HepG2 (cell line): ENCODE data around the gene C9orf40. TPM values are rescaled to one million over a fixed set of nuclear protein-coding genes. Genes with fewer than 3 reads are reported as not detected.

Experiments used
- ADNP ChIP-seq: sonication (generic); formaldehyde crosslinking; IDR thresholded peaks from 2 replicates; pipeline ENCODE4 v1.4.0; 2020; ENCODE audit warnings: missing genetic modification reagents
- BCL6 ChIP-seq: IDR thresholded peaks from 2 replicates; pipeline ENCODE4 v1.6.1; 2016; ENCODE audit warnings: missing genetic modification reagents, missing compliant biosample characterization
- CREB1 ChIP-seq, 2 experiments: fragments of 450-650 bp in 1 of 2; IDR thresholded peaks; 2 replicates each; pipeline ENCODE4 v1.6.1; 2016 to 2017; ENCODE audit warnings: control low read depth in 1 of 2, mild to moderate bottlenecking in 1 of 2, missing compliant biosample characterization in 1 of 2, missing genetic modification characterization in 1 of 2
- EEA1 ChIP-seq: sonication (generic); formaldehyde crosslinking; IDR thresholded peaks from 2 replicates; pipeline ENCODE4 v1.5.1; 2020; ENCODE audit warnings: mild to moderate bottlenecking, missing genetic modification reagents, borderline replicate concordance
- KDM1A ChIP-seq: IDR thresholded peaks from 2 replicates; pipeline ENCODE4 v1.6.1; 2016; ENCODE audit warnings: missing compliant biosample characterization
- KLF12 ChIP-seq: sonication (generic); formaldehyde crosslinking; IDR thresholded peaks from 2 replicates; pipeline ENCODE4 v1.4.0; 2020; ENCODE audit warnings: missing genetic modification reagents, borderline replicate concordance
- POLR2AphosphoS2 ChIP-seq: IDR thresholded peaks from 2 replicates; pipeline ENCODE4 v1.6.1; 2011; ENCODE audit warnings: low read depth, low read length, improper control_type of control experiment
- RELA ChIP-seq: sonication (generic); formaldehyde crosslinking; IDR thresholded peaks from 2 replicates; pipeline ENCODE4 v1.4.0; 2020; ENCODE audit warnings: missing genetic modification reagents
- ZFX ChIP-seq: sonication (generic); formaldehyde crosslinking; IDR thresholded peaks from 2 replicates; pipeline ENCODE4 v1.4.0; 2020; ENCODE audit warnings: mild to moderate bottlenecking, low read depth, missing genetic modification reagents, moderate library complexity
- ZNF121 ChIP-seq: sonication (generic); formaldehyde crosslinking; IDR thresholded peaks from 2 replicates; pipeline ENCODE4 v1.5.0; 2020; ENCODE audit warnings: mild to moderate bottlenecking, missing genetic modification reagents
- ZNF44 ChIP-seq: sonication (generic); formaldehyde crosslinking; IDR thresholded peaks from 2 replicates; pipeline ENCODE4 v1.5.1; 2020; ENCODE audit warnings: mild to moderate bottlenecking, missing genetic modification reagents
- polyA plus RNA-seq, 8 experiments: library from polyadenylated mRNA; depleted of rRNA in 3 of 8; stranded (reverse) in 7 of 8; unstranded in 1 of 8; fragments of >200 nt; fragmentation: Illumina TruSeq in 4 of 8; extraction: Trizol in 4 of 8; gene quantifications; 2 replicates each; pipeline versions ENCODE4 v1.2.1 to v1.2.3, GENCODE V29; 2011 to 2016; ENCODE audit warnings: low read depth in 4 of 8, missing spikeins in 1 of 8, mixed read lengths in 1 of 8; ENCODE audit not compliant: insufficient read depth in 1 of 8
- total RNA-seq, 5 experiments: library from RNA; depleted of rRNA; stranded (reverse); fragments of >200 nt; fragmentation: Illumina TruSeq; extraction: Trizol; gene quantifications; 2 replicates each; pipeline ENCODE4 v1.2.3, GENCODE V29; 2016; ENCODE audit warnings: low read depth in 1 of 5
- TF ChIP-seq, protein P1 (sequence below): sonication (generic); formaldehyde crosslinking; IDR thresholded peaks from 2 replicates; pipeline ENCODE4 v1.5.1; 2020; ENCODE audit warnings: mild to moderate bottlenecking, missing genetic modification reagents, borderline replicate concordance
- TF ChIP-seq, protein P2 (sequence below): sonication (generic); formaldehyde crosslinking; IDR thresholded peaks from 2 replicates; pipeline ENCODE4 v1.4.0; 2020; ENCODE audit warnings: missing genetic modification reagents
- TF ChIP-seq, protein P3 (sequence below): sonication (generic); formaldehyde crosslinking; IDR thresholded peaks from 2 replicates; pipeline ENCODE4 v1.8.1; 2023; ENCODE audit warnings: mild to moderate bottlenecking, moderate library complexity, missing genetic modification reagents
- TF ChIP-seq, protein P4 (sequence below): IDR thresholded peaks from 2 replicates; pipeline ENCODE4 v1.6.1; 2016; ENCODE audit warnings: low read depth
- TF ChIP-seq, protein P5 (sequence below): sonication (generic); formaldehyde crosslinking; IDR thresholded peaks from 2 replicates; pipeline ENCODE4 v1.5.0; 2020; ENCODE audit warnings: missing genetic modification reagents

C9orf40 gene
- total and polyA plus RNA-seq, 2 of the 13 experiments (the other 11 are each of a cell fraction or from before 2014, with no cell fraction given), result 3.0 to 13.5 TPM

DNA sequence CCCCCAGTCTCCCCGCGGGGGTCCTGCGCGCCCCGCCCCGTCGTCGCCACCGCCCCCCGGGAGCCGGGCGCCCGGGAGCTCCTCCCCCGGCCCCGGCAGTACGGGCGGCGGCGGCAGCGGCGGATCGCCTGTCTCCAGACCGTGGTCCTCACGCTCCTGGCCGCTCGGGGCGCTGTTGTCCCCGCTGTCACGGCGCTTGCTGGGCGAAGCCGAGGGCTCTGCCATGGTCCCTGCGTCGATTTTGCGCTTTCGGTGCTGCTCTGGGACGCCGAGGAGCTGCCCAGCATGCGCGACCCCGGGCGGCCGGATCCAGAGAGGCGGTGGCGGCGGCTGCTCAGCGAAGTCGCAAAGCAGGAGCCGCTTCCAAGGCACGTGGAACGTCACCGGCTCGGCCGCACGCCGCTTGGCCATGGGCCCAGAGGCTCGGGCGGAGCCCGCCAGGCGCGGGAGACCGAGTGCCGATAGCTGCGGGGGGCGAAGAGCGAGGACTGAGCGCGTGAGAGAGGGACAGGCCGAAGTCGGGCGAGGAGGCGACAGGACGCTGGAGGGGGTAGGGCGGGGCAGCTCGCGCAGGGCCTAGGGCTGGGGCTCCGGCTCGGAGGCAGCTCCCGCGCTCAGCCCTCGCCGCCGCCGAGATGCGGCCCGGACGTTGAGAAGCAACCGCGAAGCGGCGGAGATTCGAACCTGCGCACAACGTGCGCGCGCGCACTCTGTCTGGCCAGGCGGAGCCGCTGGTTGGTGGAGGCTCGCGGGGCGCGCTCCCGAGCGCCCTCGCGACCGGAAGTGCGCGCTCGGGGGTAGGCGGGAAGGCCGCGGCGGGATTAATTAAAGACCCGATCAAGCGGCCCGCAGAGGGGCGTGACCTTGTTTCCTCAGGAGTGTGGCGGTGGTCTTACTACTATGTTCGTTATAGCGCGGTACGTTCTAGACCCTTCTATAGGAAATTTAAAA, at the start of gene C9orf40 (continued):
- TF ChIP-seq, protein P1, sequence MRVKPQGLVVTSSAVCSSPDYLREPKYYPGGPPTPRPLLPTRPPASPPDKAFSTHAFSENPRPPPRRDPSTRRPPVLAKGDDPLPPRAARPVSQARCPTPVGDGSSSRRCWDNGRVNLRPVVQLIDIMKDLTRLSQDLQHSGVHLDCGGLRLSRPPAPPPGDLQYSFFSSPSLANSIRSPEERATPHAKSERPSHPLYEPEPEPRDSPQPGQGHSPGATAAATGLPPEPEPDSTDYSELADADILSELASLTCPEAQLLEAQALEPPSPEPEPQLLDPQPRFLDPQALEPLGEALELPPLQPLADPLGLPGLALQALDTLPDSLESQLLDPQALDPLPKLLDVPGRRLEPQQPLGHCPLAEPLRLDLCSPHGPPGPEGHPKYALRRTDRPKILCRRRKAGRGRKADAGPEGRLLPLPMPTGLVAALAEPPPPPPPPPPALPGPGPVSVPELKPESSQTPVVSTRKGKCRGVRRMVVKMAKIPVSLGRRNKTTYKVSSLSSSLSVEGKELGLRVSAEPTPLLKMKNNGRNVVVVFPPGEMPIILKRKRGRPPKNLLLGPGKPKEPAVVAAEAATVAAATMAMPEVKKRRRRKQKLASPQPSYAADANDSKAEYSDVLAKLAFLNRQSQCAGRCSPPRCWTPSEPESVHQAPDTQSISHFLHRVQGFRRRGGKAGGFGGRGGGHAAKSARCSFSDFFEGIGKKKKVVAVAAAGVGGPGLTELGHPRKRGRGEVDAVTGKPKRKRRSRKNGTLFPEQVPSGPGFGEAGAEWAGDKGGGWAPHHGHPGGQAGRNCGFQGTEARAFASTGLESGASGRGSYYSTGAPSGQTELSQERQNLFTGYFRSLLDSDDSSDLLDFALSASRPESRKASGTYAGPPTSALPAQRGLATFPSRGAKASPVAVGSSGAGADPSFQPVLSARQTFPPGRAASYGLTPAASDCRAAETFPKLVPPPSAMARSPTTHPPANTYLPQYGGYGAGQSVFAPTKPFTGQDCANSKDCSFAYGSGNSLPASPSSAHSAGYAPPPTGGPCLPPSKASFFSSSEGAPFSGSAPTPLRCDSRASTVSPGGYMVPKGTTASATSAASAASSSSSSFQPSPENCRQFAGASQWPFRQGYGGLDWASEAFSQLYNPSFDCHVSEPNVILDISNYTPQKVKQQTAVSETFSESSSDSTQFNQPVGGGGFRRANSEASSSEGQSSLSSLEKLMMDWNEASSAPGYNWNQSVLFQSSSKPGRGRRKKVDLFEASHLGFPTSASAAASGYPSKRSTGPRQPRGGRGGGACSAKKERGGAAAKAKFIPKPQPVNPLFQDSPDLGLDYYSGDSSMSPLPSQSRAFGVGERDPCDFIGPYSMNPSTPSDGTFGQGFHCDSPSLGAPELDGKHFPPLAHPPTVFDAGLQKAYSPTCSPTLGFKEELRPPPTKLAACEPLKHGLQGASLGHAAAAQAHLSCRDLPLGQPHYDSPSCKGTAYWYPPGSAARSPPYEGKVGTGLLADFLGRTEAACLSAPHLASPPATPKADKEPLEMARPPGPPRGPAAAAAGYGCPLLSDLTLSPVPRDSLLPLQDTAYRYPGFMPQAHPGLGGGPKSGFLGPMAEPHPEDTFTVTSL, result no peak
- TF ChIP-seq CREB1 (IDR thresholded peaks at IDR 0.05) (no peak), CREB1 (CRISPR knock-in tag; IDR thresholded peaks at IDR 0.05) (no peak), RELA (CRISPR knock-in tag) (no peak; the same call in 1 of the 2 replicates), ADNP (CRISPR knock-in tag) (peak; percentile 59; the same call in 1 of the 2 replicates), KLF12 (CRISPR knock-in tag) (peak; percentile 24; the same call in 1 of the 2 replicates), BCL6 (0 out of 2 replicates have a peak, but pooled peaks have one; percentile 31), EEA1 (peak; percentile 96), POLR2AphosphoS2 (no peak), ZFX (peak; percentile 92), ZNF44 (CRISPR knock-in tag) (no peak; the same call in 1 of the 2 replicates), ZNF121 (CRISPR knock-in tag) (peak; percentile 31; the same call in 1 of the 2 replicates), KDM1A (CRISPR knock-in tag) (0 out of 2 replicates have a peak, but pooled peaks have one; percentile 18)
- TF ChIP-seq, protein P2, sequence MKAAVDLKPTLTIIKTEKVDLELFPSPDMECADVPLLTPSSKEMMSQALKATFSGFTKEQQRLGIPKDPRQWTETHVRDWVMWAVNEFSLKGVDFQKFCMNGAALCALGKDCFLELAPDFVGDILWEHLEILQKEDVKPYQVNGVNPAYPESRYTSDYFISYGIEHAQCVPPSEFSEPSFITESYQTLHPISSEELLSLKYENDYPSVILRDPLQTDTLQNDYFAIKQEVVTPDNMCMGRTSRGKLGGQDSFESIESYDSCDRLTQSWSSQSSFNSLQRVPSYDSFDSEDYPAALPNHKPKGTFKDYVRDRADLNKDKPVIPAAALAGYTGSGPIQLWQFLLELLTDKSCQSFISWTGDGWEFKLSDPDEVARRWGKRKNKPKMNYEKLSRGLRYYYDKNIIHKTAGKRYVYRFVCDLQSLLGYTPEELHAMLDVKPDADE, result no peak
- TF ChIP-seq, protein P3, sequence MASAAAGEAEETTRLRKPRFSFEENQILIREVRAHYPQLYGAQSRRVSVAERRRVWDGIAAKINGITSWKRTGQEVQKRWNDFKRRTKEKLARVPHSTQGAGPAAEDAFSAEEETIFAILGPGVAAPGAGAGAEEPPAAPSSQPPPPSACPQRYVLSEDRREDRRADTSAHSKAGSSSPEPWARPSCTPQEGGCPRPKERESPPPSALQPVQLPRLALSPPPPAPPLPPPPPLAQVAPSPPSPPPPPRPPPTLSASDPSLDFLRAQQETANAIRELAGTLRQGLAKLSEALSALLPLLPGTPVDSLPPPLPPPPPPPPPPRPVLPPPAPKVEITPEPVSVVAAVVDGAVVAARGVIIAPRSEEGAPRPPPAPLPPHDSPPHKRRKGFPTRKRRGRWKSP (CRISPR knock-in tag), result peak; percentile 99
- TF ChIP-seq, protein P4, sequence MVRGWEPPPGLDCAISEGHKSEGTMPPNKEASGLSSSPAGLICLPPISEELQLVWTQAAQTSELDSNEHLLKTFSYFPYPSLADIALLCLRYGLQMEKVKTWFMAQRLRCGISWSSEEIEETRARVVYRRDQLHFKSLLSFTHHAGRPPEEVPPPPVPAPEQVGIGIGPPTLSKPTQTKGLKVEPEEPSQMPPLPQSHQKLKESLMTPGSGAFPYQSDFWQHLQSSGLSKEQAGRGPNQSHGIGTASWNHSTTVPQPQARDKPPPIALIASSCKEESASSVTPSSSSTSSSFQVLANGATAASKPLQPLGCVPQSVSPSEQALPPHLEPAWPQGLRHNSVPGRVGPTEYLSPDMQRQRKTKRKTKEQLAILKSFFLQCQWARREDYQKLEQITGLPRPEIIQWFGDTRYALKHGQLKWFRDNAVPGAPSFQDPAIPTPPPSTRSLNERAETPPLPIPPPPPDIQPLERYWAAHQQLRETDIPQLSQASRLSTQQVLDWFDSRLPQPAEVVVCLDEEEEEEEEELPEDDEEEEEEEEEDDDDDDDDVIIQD (CRISPR knock-in tag), result no peak
- TF ChIP-seq, protein P5, sequence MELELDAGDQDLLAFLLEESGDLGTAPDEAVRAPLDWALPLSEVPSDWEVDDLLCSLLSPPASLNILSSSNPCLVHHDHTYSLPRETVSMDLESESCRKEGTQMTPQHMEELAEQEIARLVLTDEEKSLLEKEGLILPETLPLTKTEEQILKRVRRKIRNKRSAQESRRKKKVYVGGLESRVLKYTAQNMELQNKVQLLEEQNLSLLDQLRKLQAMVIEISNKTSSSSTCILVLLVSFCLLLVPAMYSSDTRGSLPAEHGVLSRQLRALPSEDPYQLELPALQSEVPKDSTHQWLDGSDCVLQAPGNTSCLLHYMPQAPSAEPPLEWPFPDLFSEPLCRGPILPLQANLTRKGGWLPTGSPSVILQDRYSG (CRISPR knock-in tag), result peak; percentile 40; the same call in 1 of the 2 replicates
